Stimulated activated CD4-positive, alpha-beta T cell treated with anti-CD3 and anti-CD28 coated beads, Interleukin-12 subunit alpha, Interleukin-12 subunit beta, amount 100 ng/mL, for 24 hours (primary cell): ENCODE data around the gene ULBP2.
A peak's percentile ranks its signal among the peaks of the same experiment; 100 is the strongest.
"Not testable (repeated sequence)": the region's sequence is repeated elsewhere in the genome, so short reads cannot be mapped to it uniquely, and the experiment has no call there.

Experiments used
- DNase-seq, 2 experiments: peaks; one replicate each; pipeline ENCODE4 v3.0.0-alpha.2; 2020; ENCODE audit warnings: low read depth in 2 of 2

Gene ULBP2

DNA sequence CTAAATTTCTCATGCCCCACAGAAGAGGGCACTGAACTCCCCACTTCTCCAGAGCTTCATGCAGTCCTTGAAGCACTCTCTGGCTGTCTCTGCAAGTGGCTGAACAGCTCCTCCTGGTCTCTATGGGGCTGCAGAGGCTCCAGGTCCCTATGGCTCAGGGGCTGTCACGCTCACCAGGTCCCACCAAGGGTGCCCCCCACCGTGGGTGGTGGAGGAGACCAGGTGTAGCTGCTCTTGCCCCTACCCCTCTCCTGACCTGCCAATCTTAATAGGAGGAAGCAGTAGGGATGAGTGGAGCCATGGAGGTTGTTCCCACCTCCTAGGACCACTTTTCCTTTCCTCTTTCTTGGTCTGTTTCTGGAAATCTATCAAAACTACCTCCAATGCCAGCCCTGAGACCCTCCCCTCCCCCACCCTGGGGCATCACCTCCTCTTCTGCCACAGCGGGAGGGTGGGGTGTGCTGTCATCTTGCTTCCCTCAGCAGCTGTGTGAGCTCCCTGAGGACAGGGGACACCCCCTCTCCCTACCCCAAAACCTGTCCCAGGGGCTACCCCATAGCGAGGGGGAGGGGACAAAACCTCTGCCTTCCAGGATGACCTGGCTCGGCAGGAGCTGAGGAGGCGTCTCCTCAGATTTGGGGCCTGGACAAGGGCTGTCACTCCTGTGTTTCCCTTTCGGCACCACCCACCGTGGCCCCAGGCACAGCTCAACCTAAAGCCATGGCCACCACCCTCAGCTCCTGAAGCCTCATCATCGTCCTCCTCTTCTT lies 31.9 kb upstream of the ULBP2 start:
- no peak for DNase-seq

DNA sequence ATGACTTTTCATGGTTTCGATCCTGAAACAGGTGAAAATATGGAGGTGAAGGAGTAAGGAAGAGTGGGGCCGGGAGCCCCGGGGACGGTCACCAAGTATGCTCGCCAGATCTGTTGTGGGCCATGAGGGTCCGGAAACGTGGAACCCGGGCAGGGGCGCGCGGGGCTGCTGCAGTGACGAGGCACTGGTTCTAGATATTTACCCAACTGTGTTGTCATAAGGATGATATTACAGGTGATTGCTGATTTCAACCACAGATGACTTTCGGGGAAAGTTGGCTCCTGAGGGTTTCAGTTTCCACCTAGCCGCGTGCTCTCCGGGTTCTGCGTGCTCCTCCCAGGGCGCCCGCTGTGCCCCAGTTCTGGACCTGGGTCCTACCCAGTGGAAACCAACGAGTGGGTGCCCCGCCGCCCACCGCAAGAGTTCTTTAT lies 31.1 kb upstream of the ULBP2 start:
- DNase-seq = no peak

GRCh38 chr6:149912680-149913079 lies 29.1 kb upstream of the ULBP2 start:
- not testable (repeated sequence) for DNase-seq

- DNase-seq = no peak
Measured at GRCh38 chr6:149913085-149913484, 28.7 kb upstream of the ULBP2 start.

- no peak for DNase-seq
Measured at GRCh38 chr6:149913540-149914240, 28.1 kb upstream of the ULBP2 start.

GRCh38 chr6:149915970-149916865 lies 25.6 kb upstream of the ULBP2 start:
- DNase-seq = no peak

- DNase-seq = no peak
Measured at GRCh38 chr6:149917679-149918078, 24.1 kb upstream of the ULBP2 start.

- no peak for DNase-seq
Measured at GRCh38 chr6:149918151-149918905, 23.5 kb upstream of the ULBP2 start.

DNA sequence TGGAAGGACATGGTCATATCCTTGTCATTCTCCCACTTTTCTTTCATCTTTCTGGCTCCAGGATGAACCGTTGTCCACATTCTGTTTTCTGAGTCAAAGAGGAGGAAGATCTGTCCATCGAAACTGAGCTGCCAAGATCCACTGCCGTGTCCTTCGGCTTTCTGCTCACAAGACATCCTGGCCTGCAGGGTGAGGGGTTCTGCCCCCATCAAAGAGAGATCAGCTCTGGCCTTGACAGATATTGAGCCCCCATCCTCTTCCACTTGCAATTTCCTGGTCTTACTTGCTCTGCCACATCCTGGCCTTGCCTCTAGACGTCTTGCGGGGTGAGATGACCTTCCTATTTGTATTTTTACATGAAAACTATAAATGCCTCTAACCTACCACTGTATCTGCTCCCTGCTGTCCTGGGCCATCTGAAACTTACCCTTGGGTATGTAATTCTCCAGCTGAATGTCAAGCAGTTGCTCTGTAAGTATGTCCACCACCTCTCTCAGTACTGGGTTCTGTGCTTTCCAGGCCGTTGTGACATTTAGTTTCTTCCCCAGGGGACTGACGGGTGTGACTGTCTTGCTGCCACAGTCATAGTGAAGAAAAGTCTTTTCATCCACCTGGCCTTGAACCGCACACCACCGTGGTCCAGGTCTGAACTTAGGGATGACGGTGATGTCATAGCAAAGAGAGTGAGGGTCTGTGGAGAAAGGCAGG lies 22.5 kb upstream of the ULBP2 start:
- DNase-seq = not testable (repeated sequence)

GRCh38 chr6:149919834-149920225 lies 22.0 kb upstream of the ULBP2 start:
- no peak for DNase-seq

GRCh38 chr6:149921361-149921760 lies 20.5 kb upstream of the ULBP2 start:
- no peak for DNase-seq

DNA sequence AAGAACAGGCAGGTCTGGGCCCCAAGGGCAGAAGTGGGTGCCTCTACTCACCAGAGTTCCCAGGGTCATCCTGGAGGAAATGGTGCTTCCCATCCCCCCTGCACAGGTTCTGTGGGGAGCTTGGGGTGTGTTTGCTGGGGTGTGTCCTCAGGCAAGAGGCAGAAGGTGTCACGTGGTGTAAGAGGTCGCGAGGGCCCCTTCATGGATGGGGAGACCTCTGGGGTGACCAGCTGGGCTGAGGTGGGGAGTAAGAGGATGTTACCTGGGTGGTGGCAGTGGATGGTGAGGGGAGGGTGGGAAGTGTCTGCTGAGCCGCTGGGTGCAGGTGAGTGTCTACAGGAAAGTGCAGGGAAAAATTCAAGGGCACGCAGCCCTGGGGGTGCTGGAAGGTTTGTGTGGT lies 19.7 kb upstream of the ULBP2 start:
- not testable (repeated sequence) for DNase-seq

DNA sequence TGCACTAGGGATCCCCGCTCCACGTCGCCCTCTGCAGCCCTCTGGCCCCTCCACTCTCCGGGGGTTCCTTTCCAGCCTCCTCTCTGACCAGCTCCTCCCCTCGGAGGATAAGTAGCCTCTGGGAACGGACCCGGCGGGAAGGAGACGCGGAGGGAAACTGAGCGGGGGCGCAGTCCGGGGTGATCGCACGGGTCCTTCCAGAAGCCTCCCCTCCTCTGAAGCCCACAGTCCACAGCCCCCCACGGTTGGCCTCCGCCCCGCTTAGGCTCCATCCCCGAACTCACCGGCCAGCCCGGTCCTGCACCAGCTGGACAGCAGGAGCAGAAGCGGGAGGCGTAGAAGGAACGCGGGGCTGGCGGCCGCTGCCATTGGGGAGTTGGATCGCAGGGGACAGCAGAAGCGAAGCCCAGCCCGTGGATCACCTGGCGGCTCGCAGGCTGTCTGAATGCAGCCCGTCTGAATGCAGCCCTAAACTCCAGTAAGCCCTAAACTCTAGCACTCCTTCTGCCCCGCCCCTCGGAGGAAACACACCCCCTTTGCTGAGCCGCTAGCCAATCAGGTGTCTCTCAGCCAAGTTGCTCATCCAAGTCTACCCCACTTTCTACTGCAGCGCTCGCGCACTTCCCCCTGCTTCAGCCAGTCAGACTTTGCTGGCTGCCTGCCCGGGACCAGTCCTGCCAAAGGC lies 19.0 kb upstream of the ULBP2 start, which contains the start of gene RAET1G:
Gene RAET1G (minus strand): TSS at position 480 of the 685 bp plus-strand sequence. CDS start 111 bp downstream, at position 369.
- DNase-seq = peak; percentile 61 to 83

GRCh38 chr6:149923327-149923986 lies 18.4 kb upstream of the ULBP2 start:
- DNase-seq = no peak

GRCh38 chr6:149924206-149924932 lies 17.4 kb upstream of the ULBP2 start:
- DNase-seq = no peak

GRCh38 chr6:149924933-149925252 lies 16.9 kb upstream of the ULBP2 start:
- no peak for DNase-seq

GRCh38 chr6:149925253-149925973 lies 16.4 kb upstream of the ULBP2 start:
- DNase-seq = no peak
